HUDEP-2 (cell line): ENCODE results near the gene ACP3.
"Not testable (repeated sequence)": the region's sequence is repeated elsewhere in the genome, so short reads cannot be mapped to it uniquely, and the experiment has no call there.

ENCODE experiments used
- DNase-seq, 76 experiments: peaks; one replicate each; lab custom pipeline; 2025; ENCODE audit not compliant: unreplicated experiment in 76 of 76; lab: John Stamatoyannopoulos, UW

Gene ACP3, protein sequence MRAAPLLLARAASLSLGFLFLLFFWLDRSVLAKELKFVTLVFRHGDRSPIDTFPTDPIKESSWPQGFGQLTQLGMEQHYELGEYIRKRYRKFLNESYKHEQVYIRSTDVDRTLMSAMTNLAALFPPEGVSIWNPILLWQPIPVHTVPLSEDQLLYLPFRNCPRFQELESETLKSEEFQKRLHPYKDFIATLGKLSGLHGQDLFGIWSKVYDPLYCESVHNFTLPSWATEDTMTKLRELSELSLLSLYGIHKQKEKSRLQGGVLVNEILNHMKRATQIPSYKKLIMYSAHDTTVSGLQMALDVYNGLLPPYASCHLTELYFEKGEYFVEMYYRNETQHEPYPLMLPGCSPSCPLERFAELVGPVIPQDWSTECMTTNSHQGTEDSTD

DNA sequence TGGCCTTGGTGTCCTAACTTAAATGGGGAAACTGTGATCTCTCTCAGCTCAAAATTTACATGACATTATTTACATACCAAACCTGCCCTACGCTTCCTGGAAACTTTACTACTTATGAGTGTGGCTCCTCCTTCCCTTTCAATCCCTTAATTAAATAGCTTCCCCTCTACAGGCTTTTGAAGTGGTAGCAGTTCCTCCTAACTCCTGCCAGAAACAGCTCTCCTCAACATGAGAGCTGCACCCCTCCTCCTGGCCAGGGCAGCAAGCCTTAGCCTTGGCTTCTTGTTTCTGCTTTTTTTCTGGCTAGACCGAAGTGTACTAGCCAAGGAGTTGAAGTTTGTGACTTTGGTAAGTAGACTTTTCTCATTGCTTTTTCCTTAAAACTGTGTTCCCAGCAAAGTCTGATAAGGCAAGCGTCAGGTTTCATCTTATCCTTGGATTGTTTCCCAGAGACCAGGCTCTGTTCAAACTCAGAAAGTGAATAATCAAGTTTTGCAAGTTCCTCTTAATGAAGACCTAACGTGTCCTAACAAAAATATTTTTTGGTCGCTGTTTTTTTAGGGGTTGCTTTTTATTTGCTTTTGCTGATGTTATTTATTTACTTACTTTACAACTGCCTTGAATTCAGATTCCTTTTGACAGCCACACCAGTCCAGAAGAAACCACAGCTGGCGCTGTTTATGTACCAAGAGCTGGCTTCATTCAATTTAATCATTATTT is at the start of gene ACP3:
Gene ACP3 (plus strand): TSS at position 179 of the 720 bp plus-strand sequence. CDS start 50 bp downstream, at position 229.
- peak in 9 of 76 experiments; percentile 6 to 46 (median 13) for DNase-seq

DNA sequence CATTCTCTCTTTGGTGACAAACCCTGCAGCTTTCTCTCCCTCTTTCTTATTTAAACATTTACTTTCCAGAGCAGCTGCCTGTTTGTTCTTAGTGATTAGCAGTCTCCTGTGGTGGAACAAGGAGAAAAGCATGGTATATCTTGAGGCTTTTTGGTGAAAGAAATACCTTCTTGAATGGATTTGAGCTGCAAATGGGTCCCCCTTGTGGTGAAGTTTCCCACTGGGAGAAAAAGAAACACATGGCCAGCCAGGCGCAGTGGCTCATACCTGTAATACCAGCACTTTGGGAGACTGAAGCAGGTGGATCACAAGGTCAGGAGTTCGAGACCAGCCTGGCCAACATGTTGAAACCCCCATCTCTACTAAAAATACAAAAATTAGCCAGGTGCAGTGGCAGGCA is 48.3 kb upstream of the ACP3 start:
- DNase-seq = peak in 20 of 76 experiments; percentile 6 to 53 (median 24)

GRCh38 chr3:132273036-132273435 is 44.2 kb upstream of the ACP3 start:
- no peak for DNase-seq

- no peak for DNase-seq
Observed at GRCh38 chr3:132276228-132276906, 40.8 kb upstream of the ACP3 start.

DNA sequence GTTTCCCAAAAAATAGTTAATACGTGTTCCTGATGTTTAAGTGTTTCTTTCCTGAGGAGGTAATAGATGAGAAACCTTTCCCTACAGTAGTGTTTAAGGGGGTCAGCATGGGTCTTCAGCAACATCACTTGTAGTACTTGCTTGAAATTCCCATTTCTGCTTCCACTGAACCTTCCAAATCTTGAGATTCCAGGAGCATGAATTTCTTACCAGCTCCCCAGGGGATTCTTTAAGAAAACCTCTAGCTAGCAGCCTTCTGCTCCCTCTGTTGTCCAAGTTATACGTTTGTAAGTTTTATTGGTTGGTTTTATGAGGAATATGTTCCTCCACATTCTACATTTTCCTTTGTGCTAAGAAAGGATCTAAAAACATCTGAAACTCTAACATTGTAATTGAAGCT is 38.2 kb upstream of the ACP3 start:
- DNase-seq = no peak

GRCh38 chr3:132283440-132283839 is 33.8 kb upstream of the ACP3 start:
- DNase-seq = no peak

- DNase-seq = no peak
Observed at GRCh38 chr3:132283916-132284405, 33.2 kb upstream of the ACP3 start.

- peak in 1 of 76 experiments; percentile 23 for DNase-seq
Observed at GRCh38 chr3:132284781-132285619, 32.2 kb upstream of the ACP3 start.

DNA sequence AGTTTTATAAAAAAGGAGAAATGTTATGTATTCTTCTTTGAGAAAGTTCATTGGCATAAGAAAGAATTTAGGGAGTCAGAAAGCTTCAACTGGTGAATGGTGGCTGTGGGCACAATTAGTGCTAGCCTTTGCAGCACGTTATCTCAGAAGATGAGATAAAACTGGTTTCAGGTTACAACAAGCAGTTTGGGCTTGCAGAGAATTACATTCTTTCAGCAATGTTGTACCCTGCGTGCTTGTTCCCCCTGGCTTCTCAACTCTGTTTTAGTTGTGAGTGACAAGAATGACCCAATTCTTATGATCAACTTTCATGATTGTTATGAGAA is 31.6 kb upstream of the ACP3 start:
- DNase-seq = peak in 7 of 76 experiments; percentile 15 to 36 (median 21)

GRCh38 chr3:132286035-132286434 is 31.2 kb upstream of the ACP3 start:
- DNase-seq = peak in 4 of 76 experiments; percentile 29 to 54 (median 39)

DNA sequence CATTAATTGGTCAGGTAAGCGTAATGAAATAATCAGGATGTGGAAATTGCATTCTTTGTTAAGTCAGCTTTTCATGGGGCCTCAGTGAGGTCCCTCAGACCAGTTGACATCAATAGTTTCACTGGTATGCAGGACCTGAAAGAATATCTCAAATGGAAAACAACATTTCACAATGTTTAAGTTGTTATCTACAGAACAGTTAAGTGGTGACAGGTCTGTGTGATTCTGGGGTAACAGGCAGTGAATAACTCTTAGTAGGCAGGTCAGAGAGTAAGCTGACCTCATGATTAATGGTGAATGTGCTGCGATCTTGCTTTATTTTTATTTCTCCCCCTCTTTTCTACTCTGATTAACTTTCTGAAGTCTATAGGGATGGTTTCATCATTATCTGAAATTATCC is 28.9 kb upstream of the ACP3 start:
- DNase-seq = peak in 1 of 76 experiments; percentile 7

DNA sequence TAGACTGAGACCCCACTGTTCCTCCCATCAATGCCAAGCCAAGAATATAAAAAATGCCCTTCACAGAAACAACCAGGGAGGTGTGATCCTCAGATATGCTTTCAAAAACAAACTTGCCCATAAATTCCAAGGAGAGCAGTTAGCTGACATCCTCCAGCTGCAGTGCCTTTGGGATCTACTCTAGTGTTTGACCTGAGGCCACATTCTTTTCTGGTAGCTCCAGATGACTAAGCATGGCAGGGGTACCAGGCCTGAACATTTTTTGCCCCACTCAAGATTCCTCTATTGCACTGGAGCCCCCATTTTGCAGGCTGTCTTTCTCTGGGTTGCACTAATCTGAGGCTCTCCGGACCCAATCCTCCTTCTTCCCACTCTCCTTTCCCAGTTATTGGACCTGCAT is 27.9 kb upstream of the ACP3 start:
- DNase-seq = no peak

DNA sequence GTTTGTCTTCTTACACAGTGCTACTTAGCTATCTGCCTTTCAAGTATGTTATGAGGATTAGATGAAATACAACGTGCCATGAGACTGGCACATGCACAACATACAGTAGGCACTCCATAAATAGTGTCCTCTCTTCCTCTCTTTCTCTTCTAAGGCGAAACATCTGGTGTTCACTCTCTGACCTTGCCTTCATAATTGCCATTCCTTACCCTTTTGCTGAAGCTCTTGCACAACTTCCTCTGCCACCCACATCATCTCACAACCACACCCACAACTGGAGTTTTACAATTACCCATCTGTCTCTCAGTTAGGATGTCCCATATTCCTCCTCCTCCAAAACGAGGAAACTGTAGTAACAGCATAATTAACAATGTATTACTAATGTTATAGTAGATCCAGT is 26.4 kb upstream of the ACP3 start:
- DNase-seq = peak in 5 of 76 experiments; percentile 22 to 28 (median 25)

DNA sequence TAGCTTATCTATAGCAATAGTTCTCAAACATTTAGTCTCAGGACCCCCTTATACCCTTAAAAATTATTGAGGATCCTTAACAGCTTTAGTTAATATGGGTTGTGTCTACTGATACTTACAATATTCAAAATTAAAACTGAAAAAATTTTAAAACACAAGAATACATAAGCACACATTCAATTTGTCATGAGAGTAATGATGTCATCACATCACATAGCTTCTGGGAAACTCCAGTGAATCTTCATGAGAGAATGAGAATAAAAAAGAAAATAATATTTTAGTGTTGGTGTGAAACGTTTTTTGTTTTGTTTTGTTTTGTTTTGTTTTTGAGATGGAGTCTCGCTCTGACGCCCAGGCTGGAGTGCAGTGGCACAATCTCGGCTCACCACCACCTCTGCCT is 25.2 kb upstream of the ACP3 start:
- DNase-seq = no peak

GRCh38 chr3:132293251-132293650 is 24.0 kb upstream of the ACP3 start:
- no peak for DNase-seq

DNA sequence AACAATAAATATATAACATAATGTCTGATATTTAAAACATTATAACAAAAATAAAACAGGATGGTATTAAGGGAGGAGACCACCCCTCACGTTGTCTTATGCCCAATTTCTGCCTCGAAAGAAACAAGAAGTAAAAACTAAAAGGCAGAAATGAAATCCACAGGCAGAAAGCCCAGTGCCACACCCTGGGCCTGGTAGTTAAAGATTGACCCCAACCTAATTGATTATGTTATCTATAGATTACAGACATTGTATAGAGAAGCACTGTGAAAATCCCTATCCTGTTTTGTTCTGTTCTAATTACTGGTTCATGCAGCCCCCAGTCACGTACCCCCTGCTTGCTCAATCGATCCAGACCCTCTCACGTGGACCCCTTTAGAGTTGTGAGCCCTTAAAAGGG is 22.3 kb upstream of the ACP3 start:
- peak in 44 of 76 experiments; percentile 6 to 76 (median 43) for DNase-seq

DNA sequence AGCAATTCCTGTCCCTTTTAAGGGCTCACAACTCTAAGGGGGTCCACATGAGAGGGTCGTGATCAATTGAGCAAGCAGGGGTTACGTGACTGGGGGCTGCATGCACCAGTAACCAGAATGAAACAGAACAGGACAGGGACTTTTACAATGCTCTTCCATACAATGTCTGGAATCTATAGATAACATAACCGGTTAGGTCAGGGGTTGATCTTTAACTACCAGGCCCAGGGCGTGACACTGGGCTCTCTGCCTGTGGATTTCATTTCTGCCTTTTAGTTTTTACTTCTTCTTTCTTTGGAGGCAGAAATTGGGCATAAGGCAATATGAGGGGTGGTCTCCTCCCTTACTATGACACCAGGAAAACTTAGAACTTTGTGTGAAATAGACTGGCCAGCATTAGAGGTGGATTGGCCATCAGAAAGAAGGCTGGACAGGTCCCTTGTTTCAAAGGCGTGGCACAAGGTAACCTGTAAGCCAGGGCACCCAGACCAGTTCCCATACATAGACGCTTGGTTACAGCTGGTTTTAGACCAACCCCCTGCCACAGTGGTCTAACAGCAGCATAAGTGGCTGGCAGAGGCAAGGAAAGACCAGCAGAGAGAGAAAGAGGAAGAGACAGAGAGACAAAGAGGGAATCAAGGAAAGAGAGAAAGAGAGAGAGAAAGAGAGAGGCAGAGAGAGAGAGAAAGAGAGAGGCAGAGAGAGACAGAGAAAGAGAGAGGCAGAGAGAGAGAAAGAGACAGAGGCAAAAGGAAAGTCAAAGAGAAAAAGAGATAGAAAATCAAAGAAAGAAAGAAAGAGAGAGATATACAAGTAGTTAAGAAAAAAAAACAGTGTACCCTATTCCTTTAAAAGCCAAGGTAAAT is 13.6 kb upstream of the ACP3 start:
- peak in 66 of 76 experiments; percentile 1 to 89 (median 51) for DNase-seq

DNA sequence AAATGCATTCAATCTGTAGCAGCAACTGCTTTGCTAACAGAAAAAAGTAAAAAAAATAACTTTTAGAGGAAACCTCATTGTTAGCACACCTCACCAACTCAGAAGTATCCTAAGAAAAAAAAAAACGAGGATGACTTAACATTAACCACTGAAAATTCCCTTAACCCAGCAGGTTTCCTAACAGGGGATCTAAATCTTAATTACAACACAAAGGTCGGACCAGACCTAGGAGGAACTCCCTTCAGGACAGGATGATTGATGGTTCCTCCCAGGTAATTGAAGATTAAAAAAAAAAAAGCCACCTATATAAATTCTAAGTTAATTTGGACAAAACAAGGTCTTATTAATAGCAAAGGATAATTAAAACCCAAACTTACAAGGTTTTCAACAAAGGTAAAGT is 12.9 kb upstream of the ACP3 start:
- DNase-seq = not testable (repeated sequence)

GRCh38 chr3:132310057-132310456 is 7.2 kb upstream of the ACP3 start:
- DNase-seq = not testable (repeated sequence)
